H1 (cell line): Measurements from ENCODE around the gene TCF4. TPM values are rescaled to one million over a fixed set of nuclear protein-coding genes. Genes with fewer than 3 reads are reported as not detected.

Experiments
- CTCF ChIA-PET: fragments of 300-600 bp; sonication (Branson Sonifier 250); formaldehyde crosslinking; loops from one replicate; lab custom pipeline; 2021; ENCODE audit not compliant: partially characterized antibody; lab: Charles Lee
- POLR2A ChIA-PET: fragments of 300-600 bp; sonication (Branson Sonifier 250); formaldehyde crosslinking; loops from one replicate; lab custom pipeline; 2021; ENCODE audit warnings: inconsistent platforms; ENCODE audit not compliant: partially characterized antibody; lab: Charles Lee
- DNase-seq, 2 experiments: peaks; one replicate each; pipeline versions ENCODE4 v3.0.0 to v3.0.0-alpha.2; 2010 to 2022; ENCODE audit warnings: low spot score in 2 of 2, low read depth in 1 of 2, mixed read lengths in 1 of 2
- FAIRE-seq: peaks from 2 replicates; lab custom pipeline; 2011; peaks lifted over from hg19 to GRCh38; lab: Jason Lieb, UNC
- H2AFZ ChIP-seq: 2 replicates; pipeline ENCODE4 v1.8.1; 2012; ENCODE audit warnings: low read length, inconsistent platforms
- H2AK5ac ChIP-seq: 2 replicates; pipeline ENCODE4 v1.6.1; 2013; ENCODE audit warnings: low read depth, low read length
- H2BK120ac ChIP-seq: replicated peaks from 2 replicates; pipeline ENCODE3; 2013; ENCODE audit warnings: low read depth, low read length, inconsistent platforms
- H2BK12ac ChIP-seq: 2 replicates; pipeline ENCODE4 v1.6.1; 2013; ENCODE audit warnings: low read depth, low read length
- H2BK15ac ChIP-seq: 2 replicates; pipeline ENCODE4 v1.6.1; 2013; ENCODE audit warnings: low read length
- H2BK20ac ChIP-seq: 2 replicates; pipeline ENCODE4 v1.6.1; 2013; ENCODE audit warnings: low read length
- H2BK5ac ChIP-seq: 2 replicates; pipeline ENCODE4 v1.6.1; 2013; ENCODE audit warnings: low read depth, low read length
- H3K14ac ChIP-seq: 2 replicates; pipeline ENCODE4 v1.6.1; 2013; ENCODE audit warnings: inconsistent platforms; ENCODE audit not compliant: insufficient read length
- H3K18ac ChIP-seq: 2 replicates; pipeline ENCODE4 v1.6.1; 2013; ENCODE audit warnings: low read length; ENCODE audit errors: extremely low read depth
- H3K23ac ChIP-seq: 2 replicates; pipeline ENCODE4 v1.6.1; 2013; ENCODE audit warnings: inconsistent platforms; ENCODE audit not compliant: insufficient read length
- H3K23me2 ChIP-seq: 2 replicates; pipeline ENCODE4 v1.6.1; 2013; ENCODE audit warnings: low read depth, low read length
- H3K27ac ChIP-seq: 2 replicates; pipeline ENCODE4 v1.6.1; 2011; ENCODE audit warnings: low read depth, low read length, inconsistent platforms
- H3K27me3 ChIP-seq, 4 experiments: replicated peaks in 1 of 4; 1 replicate in 1 of 4; 2 replicates in 3 of 4; pipeline versions ENCODE4 v1.6.1 to v1.8.1; 2011 to 2013; ENCODE audit warnings: low read length in 3 of 4, mild to moderate bottlenecking in 3 of 4, inconsistent platforms in 2 of 4, mixed read lengths in 2 of 4, moderate library complexity in 1 of 4; ENCODE audit not compliant: control insufficient read depth in 3 of 4, insufficient read depth in 3 of 4; ENCODE audit errors: extremely low read depth in 1 of 4
- H3K36me3 ChIP-seq, 4 experiments: 2 replicates each; pipeline versions ENCODE4 v1.6.1 to v1.8.1; 2011 to 2013; ENCODE audit warnings: mild to moderate bottlenecking in 4 of 4, low read length in 3 of 4, moderate library complexity in 2 of 4, control low read depth in 1 of 4, inconsistent platforms in 1 of 4; ENCODE audit not compliant: insufficient read depth in 4 of 4, control insufficient read depth in 2 of 4
- H3K4ac ChIP-seq: replicated peaks from 2 replicates; pipeline ENCODE3; 2013; ENCODE audit warnings: low read length, low read depth, mixed read lengths, inconsistent platforms; ENCODE audit not compliant: insufficient read length
- H3K4me1 ChIP-seq, 4 experiments: replicated peaks in 1 of 4; 1 replicate in 1 of 4; 2 replicates in 3 of 4; pipeline versions ENCODE4 v1.6.1 to v1.8.1; 2011 to 2013; ENCODE audit warnings: low read length in 3 of 4, inconsistent platforms in 2 of 4, mixed read lengths in 1 of 4; ENCODE audit not compliant: insufficient read depth in 4 of 4, control insufficient read depth in 3 of 4
- H3K4me2 ChIP-seq, 2 experiments: 2 replicates each; pipeline versions ENCODE4 v1.6.1 to v1.8.1; 2011 to 2013; ENCODE audit warnings: low read depth in 2 of 2, low read length in 2 of 2, control low read depth in 1 of 2, inconsistent platforms in 1 of 2, mild to moderate bottlenecking in 1 of 2; ENCODE audit not compliant: insufficient read depth in 1 of 2
- H3K4me3 ChIP-seq, 4 experiments: fragments of 200-600, 300-600 bp in 1 of 4; sonication (generic), shearing (Covaris generic), sonication (Bioruptor Twin) in 1 of 4; 2 replicates each; pipeline versions ENCODE4 v1.5.1 to v1.8.1; 2011 to 2016; ENCODE audit warnings: low read length in 4 of 4, low read depth in 3 of 4, control low read depth in 2 of 4, inconsistent platforms in 2 of 4, mild to moderate bottlenecking in 2 of 4, mixed read lengths in 1 of 4, moderate library complexity in 1 of 4; ENCODE audit not compliant: insufficient read depth in 2 of 4; ENCODE audit errors: extremely low read depth in 1 of 4
- H3K56ac ChIP-seq: replicated peaks from 2 replicates; pipeline ENCODE3; 2013; ENCODE audit warnings: low read depth, mild to moderate bottlenecking, mixed read lengths, low read length, inconsistent platforms; ENCODE audit not compliant: insufficient read length
- H3K79me1 ChIP-seq: 2 replicates; pipeline ENCODE4 v1.6.1; 2013; ENCODE audit warnings: low read depth, low read length, control low read depth
- H3K79me2 ChIP-seq, 2 experiments: 2 replicates each; pipeline versions ENCODE4 v1.6.1 to v1.8.1; 2012 to 2013; ENCODE audit warnings: low read length in 2 of 2, mild to moderate bottlenecking in 2 of 2, inconsistent platforms in 1 of 2; ENCODE audit not compliant: insufficient read depth in 2 of 2, control insufficient read depth in 1 of 2
- H3K9ac ChIP-seq, 4 experiments: replicated peaks in 1 of 4; 1 replicate in 1 of 4; 2 replicates in 3 of 4; pipeline versions ENCODE4 v1.6.1 to v1.8.1; 2011 to 2013; ENCODE audit warnings: low read depth in 3 of 4, low read length in 3 of 4, control low read depth in 2 of 4, mild to moderate bottlenecking in 2 of 4, moderate library complexity in 2 of 4, inconsistent platforms in 1 of 4; ENCODE audit errors: extremely low read depth in 1 of 4
- H3K9me3 ChIP-seq, 2 experiments: 2 replicates each; pipeline versions ENCODE4 v1.6.1 to v1.8.1; 2012 to 2013; ENCODE audit warnings: mild to moderate bottlenecking in 2 of 2, moderate library complexity in 2 of 2, control low read depth in 1 of 2, inconsistent platforms in 1 of 2, low read depth in 1 of 2, low read length in 1 of 2, mixed read lengths in 1 of 2; ENCODE audit not compliant: insufficient read depth in 2 of 2
- H4K20me1 ChIP-seq, 2 experiments: replicated peaks in 1 of 2; 2 replicates each; pipeline versions ENCODE3 to v1.8.1; 2011 to 2013; ENCODE audit warnings: inconsistent platforms in 2 of 2, low read length in 2 of 2, mild to moderate bottlenecking in 1 of 2; ENCODE audit not compliant: insufficient read depth in 2 of 2, control insufficient read depth in 1 of 2
- H4K5ac ChIP-seq: 2 replicates; pipeline ENCODE4 v1.6.1; 2013; ENCODE audit warnings: low read length, low read depth, mixed read lengths, inconsistent platforms; ENCODE audit not compliant: insufficient read length
- H4K8ac ChIP-seq: 2 replicates; pipeline ENCODE4 v1.8.0; 2013; ENCODE audit warnings: mild to moderate bottlenecking, moderate library complexity, low read length, inconsistent platforms; ENCODE audit not compliant: insufficient read depth; ENCODE audit errors: extremely low read depth
- H4K91ac ChIP-seq: replicated peaks from 2 replicates; pipeline ENCODE3; 2013; ENCODE audit warnings: low read length, mixed read lengths, inconsistent platforms; ENCODE audit not compliant: insufficient read length
- ASH2L ChIP-seq: fragments of 200-600, 300-600 bp; sonication (generic); IDR thresholded peaks from one replicate; pipeline ENCODE4 v1.7.1; 2017; ENCODE audit warnings: low read length
- BRCA1 ChIP-seq: IDR thresholded peaks from 2 replicates; pipeline ENCODE4 v1.6.1; 2012; ENCODE audit warnings: low read depth, low read length, improper control_type of control experiment
- GTF2F1 ChIP-seq: IDR thresholded peaks from 2 replicates; pipeline ENCODE4 v1.6.1; 2012; ENCODE audit warnings: low read depth, low read length, improper control_type of control experiment, borderline replicate concordance
- RNF2 ChIP-seq: fragments of 200-900, 300-1000 bp; sonication (generic); IDR thresholded peaks from 2 replicates; pipeline ENCODE4 v1.7.1; 2016; ENCODE audit warnings: borderline replicate concordance, low read depth, mild to moderate bottlenecking, antibody characterized with exemption, low read length; ENCODE audit not compliant: poor library complexity, severe bottlenecking; ENCODE audit errors: missing control alignments
- WGBS, 2 experiments: shearing (Covaris generic) in 1 of 2; methylation state at CpG; one replicate each; pipeline versions ENCODE4 v1.1.6 to v1.1.7; 2013 to 2015; ENCODE audit warnings: low lambda C conversion rate in 2 of 2, mixed read lengths in 2 of 2, inconsistent platforms in 1 of 2, low coverage in 1 of 2, missing lambda C conversion rate in 1 of 2; ENCODE audit not compliant: insufficient replicate concordance in 2 of 2, insufficient coverage in 1 of 2, insufficient read length in 1 of 2; ENCODE audit errors: extremely low coverage in 1 of 2, missing lambda C conversion rate in 1 of 2; 5-methylcytosine and 5-hydroxymethylcytosine counted together
- polyA plus RNA-seq, 7 experiments: library from polyadenylated mRNA; depleted of rRNA in 3 of 7; stranded (reverse) in 5 of 7; unstranded in 2 of 7; fragments of >200 nt in 5 of 7; fragments of 200-250 nt in 2 of 7; gene quantifications; 1 replicate in 5 of 7; 2 replicates in 1 of 7; 4 replicates in 1 of 7; pipeline versions ENCODE4 v1.2.1 to v1.2.3, GENCODE V29; 2011 to 2013; ENCODE audit warnings: missing spikeins in 2 of 7, mixed read lengths in 2 of 7
- total RNA-seq: library from RNA; stranded (reverse); fragmentation: NEBNext Ultra II Directional; extraction: Animal tissue kit (Norgen Biotek cat#: 25700); gene quantifications from 2 replicates; pipeline ENCODE4 v1.2.1, GENCODE V29; 2021

Gene TCF4
- total and polyA plus RNA-seq, 2 of the 8 experiments (the other 6 are each of a cell fraction or from before 2014, with no cell fraction given): 59.3 to 118 TPM

DNA sequence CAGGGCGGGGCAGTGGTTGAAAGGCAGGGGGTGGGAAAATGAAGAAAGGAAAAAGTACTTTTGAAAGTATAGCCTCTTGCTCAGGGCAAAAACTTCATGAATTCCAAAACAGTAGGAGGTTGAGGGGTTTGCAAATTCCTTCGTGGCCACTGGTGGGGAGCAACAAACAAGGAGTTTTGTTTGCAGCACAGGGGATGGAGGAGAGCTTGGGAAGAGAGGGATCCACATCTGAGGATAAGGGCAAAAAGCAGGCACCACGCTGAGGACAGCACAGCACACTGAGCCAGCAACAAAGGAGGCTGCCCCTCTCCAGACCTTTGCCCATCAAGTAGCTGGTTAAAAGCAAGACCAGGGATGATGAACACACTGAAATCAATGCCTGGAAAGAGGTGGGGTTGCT lies 148.9 kb downstream of the TCF4 start:
- H2BK20ac ChIP-seq: no peak overlapping the region
- H3K23ac ChIP-seq: no peak overlapping the region
- no peak overlapping the region for H4K5ac ChIP-seq
- 11% methylated on average over 3 of the region's 3 CpGs; no CpG with 5 or more reads in 1 of the 2 experiments for WGBS, 2 experiments
- peak overlapping the region in 2 of 4 experiments; percentile 18 to 40; a peak in 2 of 8 replicates for H3K4me3 ChIP-seq
- peak; percentile 56 to 60 for DNase-seq
- H3K14ac ChIP-seq: no peak overlapping the region
- POLR2A ChIA-PET: interaction anchor here (0.5 to 1.9 kb wide), 6 partner anchors 11 to 146 kb away, joined by 3 to 6 read pairs (median 4); no protein-coding TSS in a partner anchor
- peaks cover 4 to 25% (median 19%) of the 10 kb centered on the region in 4 experiments for H3K4me1 ChIP-seq
- no peak overlapping the region for H2AFZ ChIP-seq
- no peaks in the 10 kb centered on the region for H3K27me3 ChIP-seq
- FAIRE-seq: peak; percentile 92
- H3K23me2 ChIP-seq: no peaks in the 10 kb centered on the region
- H4K8ac ChIP-seq: no peak overlapping the region
- no peak overlapping the region for H3K4ac ChIP-seq
- H3K27ac ChIP-seq: peak overlapping the region; percentile 61; the same call in 1 of the 2 replicates
- 0 out of 2 replicates have a peak overlapping the region, but pooled peaks have one; percentile 5 for H2BK12ac ChIP-seq
- H4K20me1 ChIP-seq: peaks cover 1 to 2% of the 10 kb centered on the region in 2 experiments
- H2BK15ac ChIP-seq: no peak overlapping the region
- no peak overlapping the region for H2BK5ac ChIP-seq
- H3K79me1 ChIP-seq: peaks cover 9% of the 10 kb centered on the region; the same call in 1 of the 2 replicates
- no peak overlapping the region for H4K91ac ChIP-seq
- no peak overlapping the region for H3K56ac ChIP-seq
- H2BK120ac ChIP-seq: no peak overlapping the region
- no peak overlapping the region for H3K18ac ChIP-seq
- CTCF ChIA-PET: interaction anchor here (0.6 to 2.8 kb wide), 5 partner anchors 10 to 204 kb away, joined by 3 to 16 read pairs (median 6); no protein-coding TSS in a partner anchor
- H2AK5ac ChIP-seq: no peak overlapping the region
- H3K79me2 ChIP-seq: peaks cover 3 to 78% of the 10 kb centered on the region in 2 experiments; a peak in 3 of 4 replicates
- no peaks in the 10 kb centered on the region for H3K9me3 ChIP-seq
- no peaks in the 10 kb centered on the region for H3K36me3 ChIP-seq
- peak overlapping the region; percentile 69 to 82 for H3K4me2 ChIP-seq
- peak overlapping the region in 1 of 4 experiments; percentile 25; a peak in 1 of 7 replicates for H3K9ac ChIP-seq
- TF ChIP-seq ASH2L: peak; percentile 54
- TF ChIP-seq RNF2: no peak
- TF ChIP-seq BRCA1: no peak
- no peak for TF ChIP-seq GTF2F1
